Type B pancreatic cell (in vitro differentiated cells): Measurements from ENCODE around the gene IRGQ. TPM values are rescaled to one million over a fixed set of nuclear protein-coding genes. Genes with fewer than 3 reads are reported as not detected.

Experiments
- DNase-seq: peaks from one replicate; pipeline ENCODE4 v3.0.0; 2021; ENCODE audit warnings: mixed read lengths; ENCODE audit not compliant: unreplicated experiment; ENCODE audit errors: extremely low spot score
- H3K27ac Mint-ChIP-seq: 2 replicates; pipeline ENCODE4 v1.8.0; 2021; ENCODE audit warnings: mild to moderate bottlenecking, mixed read lengths
- H3K27me3 Mint-ChIP-seq: 2 replicates; pipeline ENCODE4 v1.8.0; 2021; ENCODE audit warnings: mixed read lengths
- H3K36me3 Mint-ChIP-seq: 2 replicates; pipeline ENCODE4 v1.8.0; 2021; ENCODE audit warnings: mixed read lengths
- H3K4me1 Mint-ChIP-seq: one replicate; pipeline ENCODE4 v1.8.0; 2021; ENCODE audit warnings: mixed read lengths; ENCODE audit not compliant: unreplicated experiment
- H3K4me3 Mint-ChIP-seq: 2 replicates; pipeline ENCODE4 v1.8.0; 2021; ENCODE audit warnings: mild to moderate bottlenecking, mixed read lengths
- H3K9me3 Mint-ChIP-seq: 2 replicates; pipeline ENCODE4 v1.8.0; 2021; ENCODE audit warnings: mixed read lengths
- CTCF ChIP-seq: fragments of 200-600 bp; sonication (generic); conservative IDR thresholded peaks from 2 replicates; pipeline ENCODE4 v1.5.0; 2021; ENCODE audit warnings: antibody characterized with exemption, mild to moderate bottlenecking
- total RNA-seq: library from RNA; stranded (reverse); gene quantifications from 2 replicates; pipeline ENCODE4 v1.2.1, GENCODE V29; 2021; ENCODE audit warnings: low replicate concordance

IRGQ gene
- total RNA-seq, 1 donor from 2014 or later = 41.5 TPM

- TF ChIP-seq CTCF = no peak
- Mint-ChIP-seq H3K36me3 (peaks cover 8% of the 10 kb centered on the region), H3K27me3 (no peaks in the 10 kb centered on the region), H3K4me3 (no peak overlapping the region), H3K4me1 (no peaks in the 10 kb centered on the region), H3K9me3 (no peaks in the 10 kb centered on the region), H3K27ac (no peak overlapping the region)
- DNase-seq = no peak
Observed at GRCh38 chr19:43561139-43561970, 34.6 kb downstream of the IRGQ start.

- no peaks in the 10 kb centered on the region for H3K27me3 Mint-ChIP-seq
- H3K9me3 Mint-ChIP-seq = no peaks in the 10 kb centered on the region
- H3K4me1 Mint-ChIP-seq = no peaks in the 10 kb centered on the region
- no peak overlapping the region for H3K4me3 Mint-ChIP-seq
- H3K36me3 Mint-ChIP-seq = peaks cover 8% of the 10 kb centered on the region
- H3K27ac Mint-ChIP-seq = no peak overlapping the region
- no peak for TF ChIP-seq CTCF
- DNase-seq = no peak
Observed at GRCh38 chr19:43560687-43561086, 35.2 kb downstream of the IRGQ start.

- H3K27ac Mint-ChIP-seq = peak overlapping the region; percentile 42
- peaks cover 9% of the 10 kb centered on the region for H3K36me3 Mint-ChIP-seq
- no peaks in the 10 kb centered on the region for H3K4me1 Mint-ChIP-seq
- peak; percentile 80 for TF ChIP-seq CTCF
- H3K4me3 Mint-ChIP-seq = no peak overlapping the region
- H3K9me3 Mint-ChIP-seq = no peaks in the 10 kb centered on the region
- no peaks in the 10 kb centered on the region for H3K27me3 Mint-ChIP-seq
- DNase-seq = peak; percentile 83
Observed at GRCh38 chr19:43555185-43555770, 40.7 kb downstream of the IRGQ start.

- no peak overlapping the region for H3K4me3 Mint-ChIP-seq
- no peaks in the 10 kb centered on the region for H3K27me3 Mint-ChIP-seq
- no peak overlapping the region for H3K27ac Mint-ChIP-seq
- TF ChIP-seq CTCF = no peak
- peaks cover 11% of the 10 kb centered on the region for H3K36me3 Mint-ChIP-seq
- no peaks in the 10 kb centered on the region for H3K4me1 Mint-ChIP-seq
- H3K9me3 Mint-ChIP-seq = no peaks in the 10 kb centered on the region
- DNase-seq = no peak
Observed at GRCh38 chr19:43554317-43554895, 41.5 kb downstream of the IRGQ start.

- H3K9me3 Mint-ChIP-seq = no peaks in the 10 kb centered on the region
- no peak for TF ChIP-seq CTCF
- H3K27me3 Mint-ChIP-seq = no peaks in the 10 kb centered on the region
- H3K36me3 Mint-ChIP-seq = peaks cover 13% of the 10 kb centered on the region
- DNase-seq = no peak
- no peaks in the 10 kb centered on the region for H3K4me1 Mint-ChIP-seq
- H3K27ac Mint-ChIP-seq = no peak overlapping the region
- H3K4me3 Mint-ChIP-seq = no peak overlapping the region
Observed at GRCh38 chr19:43553656-43554055, 42.3 kb downstream of the IRGQ start.
